Panc1 (cell line): ENCODE results near the gene FAM174C. TPM values are rescaled to one million over a fixed set of nuclear protein-coding genes. Genes with fewer than 3 reads are reported as not detected.

Experiments used
- ATAC-seq: fragments of 200-7000 bp; cut with Tn5 transposase; 2 replicates; pipeline ENCODE4 v1.9.1; 2020; ENCODE audit warnings: mild to moderate bottlenecking, moderate library complexity
- BruUV-seq: library from RNA; stranded (reverse); fragments of 400-500 nt; replicated peaks from 2 replicates; lab custom pipeline; 2021; lab: Mats Ljungman, UMichigan
- CTCF ChIA-PET: fragments of 300-600 bp; sonication (Branson Sonifier 250); formaldehyde crosslinking; loops from one replicate; lab custom pipeline; 2022; ENCODE audit warnings: antibody characterized with exemption; lab: Charles Lee
- POLR2A ChIA-PET: fragments of 300-600 bp; sonication (Branson Sonifier 250); formaldehyde crosslinking; loops from one replicate; lab custom pipeline; 2022; ENCODE audit warnings: antibody characterized with exemption; lab: Charles Lee
- DNase-seq: peaks from one replicate; pipeline ENCODE4 v3.0.0-alpha.2; 2010; ENCODE audit warnings: low read depth, low spot score
- H3K27ac ChIP-seq: 2 replicates; pipeline ENCODE4 v1.5.1; 2011; ENCODE audit warnings: mild to moderate bottlenecking, low read length, inconsistent platforms
- H3K27me3 ChIP-seq: fragments of 200-500 bp; sonication (Bioruptor generic); 2 replicates; pipeline ENCODE4 v1.6.0; 2014; ENCODE audit warnings: low read length, inconsistent platforms; ENCODE audit not compliant: control insufficient read depth, insufficient read depth
- H3K36me3 ChIP-seq: fragments of 200-500 bp; sonication (Bioruptor generic); 2 replicates; pipeline ENCODE4 v1.5.1; 2014; ENCODE audit warnings: inconsistent platforms, mild to moderate bottlenecking, low read length, moderate library complexity; ENCODE audit not compliant: control insufficient read depth, insufficient read depth
- H3K4me1 ChIP-seq: 2 replicates; pipeline ENCODE4 v1.5.1; 2011; ENCODE audit warnings: inconsistent platforms, mild to moderate bottlenecking, low read length, moderate library complexity; ENCODE audit not compliant: control insufficient read depth, insufficient read depth
- H3K4me3 ChIP-seq, 2 experiments: 2 replicates each; pipeline ENCODE4 v1.5.1; 2011 to 2012; ENCODE audit warnings: low read depth in 2 of 2, low read length in 2 of 2, mild to moderate bottlenecking in 2 of 2, inconsistent platforms in 1 of 2, moderate library complexity in 1 of 2
- H3K9me3 ChIP-seq: fragments of 200-500 bp; sonication (Bioruptor generic); 2 replicates; pipeline ENCODE4 v1.5.1; 2014; ENCODE audit warnings: low read depth, mild to moderate bottlenecking, inconsistent platforms, low read length, moderate library complexity; ENCODE audit not compliant: control insufficient read depth, insufficient read depth
- POLR2AphosphoS5 ChIP-seq: IDR thresholded peaks from 2 replicates; pipeline ENCODE4 v1.6.1; 2012; ENCODE audit warnings: mild to moderate bottlenecking, low read depth, low read length, moderate library complexity
- REST ChIP-seq, 2 experiments: IDR thresholded peaks; 2 replicates each; pipeline ENCODE4 v1.6.1; 2011 to 2012; ENCODE audit warnings: low read depth in 2 of 2, control low read depth in 1 of 2, low read length in 1 of 2, mild to moderate bottlenecking in 1 of 2, moderate library complexity in 1 of 2; ENCODE audit not compliant: insufficient read depth in 1 of 2
- SIN3A ChIP-seq: IDR thresholded peaks from 2 replicates; pipeline ENCODE4 v1.6.1; 2012; ENCODE audit warnings: low read depth, mild to moderate bottlenecking, low read length, moderate library complexity, borderline replicate concordance; ENCODE audit not compliant: insufficient read depth
- TCF7L2 ChIP-seq: IDR thresholded peaks from 2 replicates; pipeline ENCODE4 v1.6.1; 2011; ENCODE audit warnings: mild to moderate bottlenecking, low read depth, low read length, inconsistent platforms
- in situ Hi-C: cut with HindIII; loops from 2 replicates; pipeline ENCODE4 v1.10.0; 2016; ENCODE audit warnings: low sequenced_read_pairs, low pct_unique_long_range_greater_than_20kb
- intact Hi-C: fragments of 100-400 bp; cut with micrococcal nuclease; formaldehyde crosslinking; loops from one replicate; pipeline ENCODE4 v1.10.0; 2022; ENCODE audit not compliant: unreplicated experiment
- total RNA-seq: library from RNA; stranded (reverse); gene quantifications from one replicate; pipeline ENCODE4 v1.2.1, GENCODE V29; 2021; ENCODE audit not compliant: unreplicated experiment
- TF ChIP-seq, protein P1 (sequence below): fragments of 450-650 bp; IDR thresholded peaks from 2 replicates; pipeline ENCODE4 v1.5.1; 2017; ENCODE audit warnings: mild to moderate bottlenecking

Gene FAM174C
- total RNA-seq, 1 experiment from 2014 or later = 133 TPM

DNA sequence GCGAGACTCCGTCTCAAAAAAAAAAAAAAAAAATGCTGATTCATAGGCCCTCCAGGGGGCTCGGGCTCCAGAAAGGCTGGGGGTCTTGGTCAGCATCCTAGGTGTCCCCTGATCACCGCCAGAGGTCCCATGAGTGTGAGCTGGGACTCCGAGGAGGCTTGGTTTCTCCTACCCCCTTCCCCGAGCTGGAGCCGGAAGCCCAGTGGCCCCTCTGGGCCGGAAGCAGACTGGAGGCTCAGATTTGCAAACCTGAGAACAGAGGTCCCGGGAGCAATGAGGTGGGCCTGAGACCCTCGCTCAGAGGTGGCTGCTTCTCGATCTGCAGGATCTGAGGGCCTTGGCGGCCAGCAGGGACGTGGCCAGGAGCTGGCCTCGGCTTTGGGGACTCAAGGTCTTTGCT is 51.8 kb downstream of the FAM174C start:
- no peak overlapping the region for H3K27ac ChIP-seq
- in situ Hi-C loops = no loop called here
- CTCF ChIA-PET = interaction anchor here (0.6 kb wide), 1 partner anchor 55 kb away, joined by 5 read pairs; no protein-coding TSS in a partner anchor
- ATAC-seq (no peak), DNase-seq (no peak)
- H3K4me1 ChIP-seq = peaks cover 6% of the 10 kb centered on the region
- no peaks in the 10 kb centered on the region for H3K27me3 ChIP-seq
- POLR2A ChIA-PET = no interaction called here
- H3K9me3 ChIP-seq = no peaks in the 10 kb centered on the region
- H3K36me3 ChIP-seq = no peaks in the 10 kb centered on the region
- no peak for TF ChIP-seq SIN3A
- TF ChIP-seq, protein P1, sequence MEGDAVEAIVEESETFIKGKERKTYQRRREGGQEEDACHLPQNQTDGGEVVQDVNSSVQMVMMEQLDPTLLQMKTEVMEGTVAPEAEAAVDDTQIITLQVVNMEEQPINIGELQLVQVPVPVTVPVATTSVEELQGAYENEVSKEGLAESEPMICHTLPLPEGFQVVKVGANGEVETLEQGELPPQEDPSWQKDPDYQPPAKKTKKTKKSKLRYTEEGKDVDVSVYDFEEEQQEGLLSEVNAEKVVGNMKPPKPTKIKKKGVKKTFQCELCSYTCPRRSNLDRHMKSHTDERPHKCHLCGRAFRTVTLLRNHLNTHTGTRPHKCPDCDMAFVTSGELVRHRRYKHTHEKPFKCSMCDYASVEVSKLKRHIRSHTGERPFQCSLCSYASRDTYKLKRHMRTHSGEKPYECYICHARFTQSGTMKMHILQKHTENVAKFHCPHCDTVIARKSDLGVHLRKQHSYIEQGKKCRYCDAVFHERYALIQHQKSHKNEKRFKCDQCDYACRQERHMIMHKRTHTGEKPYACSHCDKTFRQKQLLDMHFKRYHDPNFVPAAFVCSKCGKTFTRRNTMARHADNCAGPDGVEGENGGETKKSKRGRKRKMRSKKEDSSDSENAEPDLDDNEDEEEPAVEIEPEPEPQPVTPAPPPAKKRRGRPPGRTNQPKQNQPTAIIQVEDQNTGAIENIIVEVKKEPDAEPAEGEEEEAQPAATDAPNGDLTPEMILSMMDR = no peak
- TF ChIP-seq POLR2AphosphoS5 = no peak
- no peak for TF ChIP-seq REST (IDR thresholded peaks at IDR 0.05; ENCODE audit: insufficient read depth in 1 of 2, low read depth in 2 of 2, low read length in 1 of 2)
- TF ChIP-seq TCF7L2 = no peak
- intact Hi-C loops = no loop called here
- H3K4me3 ChIP-seq = no peak overlapping the region
- BruUV-seq = no TSS peak

Other genes with a start within 250 kb of the FAM174C start
- 203 TPM for gene CNN2, start 248.9 kb upstream of the FAM174C start, total RNA-seq
- 47.5 TPM for gene ABCA7, start 235.4 kb upstream of the FAM174C start, total RNA-seq
- gene ARHGAP45, start 208.4 kb upstream of the FAM174C start, total RNA-seq = 27.8 TPM
- 279 TPM for gene POLR2E, start 180.2 kb upstream of the FAM174C start, total RNA-seq
- gene GPX4, start 171.5 kb upstream of the FAM174C start, total RNA-seq = 577 TPM
- gene SBNO2, start 101.3 kb upstream of the FAM174C start, total RNA-seq = 101 TPM
- gene STK11, start 69.8 kb upstream of the FAM174C start, total RNA-seq = 116 TPM
- 14.5 TPM for gene CBARP, start 37.5 kb upstream of the FAM174C start, total RNA-seq
- gene ATP5F1D, start 33.8 kb upstream of the FAM174C start, total RNA-seq = 218 TPM
- 118 TPM for gene MIDN, start 26.9 kb upstream of the FAM174C start, total RNA-seq
- 66.6 TPM for gene CIRBP, start 6.2 kb upstream of the FAM174C start, total RNA-seq
- 7.8 TPM for gene EFNA2, start 10.3 kb downstream of the FAM174C start, total RNA-seq
- gene NDUFS7, start 108.4 kb downstream of the FAM174C start, total RNA-seq = 73.0 TPM
- gene GAMT, start 126.0 kb downstream of the FAM174C start, total RNA-seq = 21.2 TPM
- gene DAZAP1, start 132.1 kb downstream of the FAM174C start, total RNA-seq = 195 TPM
- 1,067 TPM for gene RPS15, start 162.9 kb downstream of the FAM174C start, total RNA-seq
- 11.9 TPM for gene APC2, start 174.6 kb downstream of the FAM174C start, total RNA-seq
- gene C19orf25, start 203.7 kb downstream of the FAM174C start, total RNA-seq = 34.7 TPM
- gene PCSK4, start 214.8 kb downstream of the FAM174C start, total RNA-seq = 9.9 TPM
- 9.2 TPM for gene REEP6, start 215.7 kb downstream of the FAM174C start, total RNA-seq
- 20.6 TPM for gene ADAMTSL5, start 237.5 kb downstream of the FAM174C start, total RNA-seq
- not detected for gene PLK5, start 248.5 kb downstream of the FAM174C start, total RNA-seq